K562 (cell line): ENCODE measurements around the gene BZW2. TPM values are rescaled to one million over a fixed set of nuclear protein-coding genes. Genes with fewer than 3 reads are reported as not detected.

ENCODE experiments used
- BCL6 ChIP-seq: fragments of 250-450 bp; sonication (Bioruptor Pico); IDR thresholded peaks from 2 replicates; pipeline ENCODE4 v1.4.0; 2020
- DIDO1 ChIP-seq: fragments of 450-650 bp; IDR thresholded peaks from 2 replicates; pipeline ENCODE4 v1.6.1; 2016; ENCODE audit warnings: low read depth, missing biosample characterization, missing genetic modification characterization
- E2F4 ChIP-seq: sonication (generic); formaldehyde crosslinking; IDR thresholded peaks from 2 replicates; pipeline ENCODE4 v1.8.0; 2022; ENCODE audit warnings: mild to moderate bottlenecking, low read depth, missing genetic modification reagents
- ESRRA ChIP-seq: fragments of 450-650 bp; IDR thresholded peaks from 2 replicates; pipeline ENCODE4 v1.6.1; 2014; ENCODE audit warnings: low read depth, mild to moderate bottlenecking, moderate library complexity, borderline replicate concordance
- ETV5 ChIP-seq: sonication (generic); formaldehyde crosslinking; IDR thresholded peaks from 2 replicates; pipeline ENCODE4 v1.4.0; 2020; ENCODE audit warnings: low read depth, mild to moderate bottlenecking, missing genetic modification reagents
- GTF2A2 ChIP-seq: IDR thresholded peaks from 2 replicates; pipeline ENCODE4 v1.6.1; 2016; ENCODE audit warnings: mild to moderate bottlenecking, missing genetic modification characterization, missing compliant biosample characterization
- HCFC1 ChIP-seq: IDR thresholded peaks from 2 replicates; pipeline ENCODE4 v1.6.1; 2012; ENCODE audit warnings: low read depth, low read length, improper control_type of control experiment
- HNRNPK ChIP-seq: fragments of 200-400 bp; formaldehyde crosslinking; IDR thresholded peaks from one replicate; pipeline ENCODE4 v1.6.1; 2018; ENCODE audit warnings: mild to moderate bottlenecking, low read depth, low read length; ENCODE audit not compliant: poor library complexity, severe bottlenecking
- HOXB6 ChIP-seq: fragments of 250-450 bp; sonication (Bioruptor Pico); IDR thresholded peaks from 2 replicates; pipeline ENCODE4 v1.5.1; 2022; ENCODE audit warnings: mild to moderate bottlenecking, borderline replicate concordance
- HSF4 ChIP-seq: fragments of 250-450 bp; sonication (Bioruptor Pico); IDR thresholded peaks from 2 replicates; pipeline ENCODE4 v2.1.2; 2022; ENCODE audit warnings: mild to moderate bottlenecking, moderate library complexity, borderline replicate concordance
- JUN ChIP-seq, 2 experiments: sonication (generic) in 1 of 2; formaldehyde crosslinking in 1 of 2; IDR thresholded peaks; 2 replicates each; pipeline versions ENCODE4 v1.6.1 to v1.8.0; 2012 to 2022; ENCODE audit warnings: borderline replicate concordance in 2 of 2, mild to moderate bottlenecking in 2 of 2, improper control_type of control experiment in 1 of 2, low read depth in 1 of 2, low read length in 1 of 2, missing genetic modification reagents in 1 of 2
- NCOR1 ChIP-seq: fragments of 450-650 bp; IDR thresholded peaks from 2 replicates; pipeline ENCODE4 v1.6.1; 2016; ENCODE audit warnings: mild to moderate bottlenecking, moderate library complexity
- NFRKB ChIP-seq: fragments of 450-650 bp; IDR thresholded peaks from 2 replicates; pipeline ENCODE4 v1.6.1; 2016; ENCODE audit warnings: low read depth
- RFX1 ChIP-seq: fragments of 450-650 bp; IDR thresholded peaks from 2 replicates; pipeline ENCODE4 v1.6.1; 2016; ENCODE audit warnings: mild to moderate bottlenecking, moderate library complexity
- SMARCA4 ChIP-seq: fragments of 450-650 bp; IDR thresholded peaks from 2 replicates; pipeline ENCODE4 v1.6.1; 2016
- SMARCB1 ChIP-seq: IDR thresholded peaks from 2 replicates; pipeline ENCODE4 v1.6.1; 2011; ENCODE audit warnings: improper control_type of control experiment, low read depth; ENCODE audit not compliant: insufficient read length
- SPI1 ChIP-seq: IDR thresholded peaks from 2 replicates; pipeline ENCODE4 v1.6.1; 2011; ENCODE audit warnings: low read depth, low read length, control low read depth, borderline replicate concordance
- SRSF7 ChIP-seq: fragments of 200-400 bp; formaldehyde crosslinking; optimal IDR thresholded peaks from 2 replicates; pipeline ENCODE3; 2017; ENCODE audit warnings: mild to moderate bottlenecking, low read depth, low read length
- TCF3 ChIP-seq: sonication (generic); formaldehyde crosslinking; IDR thresholded peaks from 2 replicates; pipeline ENCODE4 v1.4.0; 2020; ENCODE audit warnings: mild to moderate bottlenecking, missing genetic modification reagents
- TEAD4 ChIP-seq, 2 experiments: sonication (generic) in 1 of 2; formaldehyde crosslinking in 1 of 2; IDR thresholded peaks; 2 replicates each; pipeline versions ENCODE4 v1.6.1 to v1.8.0; 2012 to 2022; ENCODE audit warnings: borderline replicate concordance in 1 of 2, inconsistent platforms in 1 of 2, low read length in 1 of 2, mild to moderate bottlenecking in 1 of 2, missing genetic modification reagents in 1 of 2
- ZBED1 ChIP-seq: IDR thresholded peaks from 2 replicates; pipeline ENCODE4 v1.6.1; 2014
- ZFX ChIP-seq: sonication (generic); formaldehyde crosslinking; IDR thresholded peaks from 2 replicates; pipeline ENCODE4 v1.8.0; 2022; ENCODE audit warnings: mild to moderate bottlenecking, missing genetic modification reagents, moderate library complexity
- ZNF124 ChIP-seq: sonication (generic); formaldehyde crosslinking; IDR thresholded peaks from 2 replicates; pipeline ENCODE4 v1.8.1; 2022; ENCODE audit warnings: missing genetic modification reagents
- ZNF274 ChIP-seq: IDR thresholded peaks from 2 replicates; pipeline ENCODE4 v1.6.1; 2011; ENCODE audit warnings: low read depth, mild to moderate bottlenecking, low read length, moderate library complexity, borderline replicate concordance
- ZNF696 ChIP-seq: fragments of 250-450 bp; sonication (Bioruptor Pico); conservative IDR thresholded peaks from 2 replicates; pipeline ENCODE4 v1.4.0; 2020; ENCODE audit warnings: mild to moderate bottlenecking, moderate library complexity
- polyA plus RNA-seq, 8 experiments: library from polyadenylated mRNA; depleted of rRNA in 4 of 8; stranded (reverse) in 5 of 8; unstranded in 3 of 8; fragments of >200 nt; fragmentation: Nextera tagmentation in 2 of 8; fragmentation: Illumina TruSeq in 1 of 8; extraction: Ambion mirVana in 2 of 8; extraction: Trizol in 1 of 8; gene quantifications; 2 replicates each; pipeline versions ENCODE4 v1.2.1 to v1.2.3, GENCODE V29; 2011 to 2014; ENCODE audit warnings: inconsistent platforms in 1 of 8, missing spikeins in 1 of 8
- total RNA-seq, 7 experiments: library from RNA; depleted of rRNA in 6 of 7; stranded (reverse); fragments of >200 nt in 6 of 7; fragmentation: Illumina TruSeq in 2 of 7; extraction: Trizol in 2 of 7; gene quantifications; 2 replicates each; pipeline versions ENCODE4 v1.2.1 to v1.2.3, GENCODE V29; 2011 to 2021; ENCODE audit warnings: low replicate concordance in 1 of 7
- TF ChIP-seq, protein P1 (sequence below): fragments of 450-650 bp; conservative IDR thresholded peaks from 2 replicates; pipeline ENCODE4 v1.6.1; 2016; ENCODE audit warnings: missing genetic modification characterization, low read depth, mild to moderate bottlenecking, control low read depth, missing compliant biosample characterization
- TF ChIP-seq, protein P2 (sequence below): IDR thresholded peaks from 2 replicates; pipeline ENCODE4 v1.6.1; 2014; ENCODE audit warnings: antibody characterized with exemption

The BZW2 gene
- total and polyA plus RNA-seq, 9 of the 15 experiments (the other 6 are each of a cell fraction or from before 2014, with no cell fraction given), result 140 to 316 (median 173) TPM

DNA sequence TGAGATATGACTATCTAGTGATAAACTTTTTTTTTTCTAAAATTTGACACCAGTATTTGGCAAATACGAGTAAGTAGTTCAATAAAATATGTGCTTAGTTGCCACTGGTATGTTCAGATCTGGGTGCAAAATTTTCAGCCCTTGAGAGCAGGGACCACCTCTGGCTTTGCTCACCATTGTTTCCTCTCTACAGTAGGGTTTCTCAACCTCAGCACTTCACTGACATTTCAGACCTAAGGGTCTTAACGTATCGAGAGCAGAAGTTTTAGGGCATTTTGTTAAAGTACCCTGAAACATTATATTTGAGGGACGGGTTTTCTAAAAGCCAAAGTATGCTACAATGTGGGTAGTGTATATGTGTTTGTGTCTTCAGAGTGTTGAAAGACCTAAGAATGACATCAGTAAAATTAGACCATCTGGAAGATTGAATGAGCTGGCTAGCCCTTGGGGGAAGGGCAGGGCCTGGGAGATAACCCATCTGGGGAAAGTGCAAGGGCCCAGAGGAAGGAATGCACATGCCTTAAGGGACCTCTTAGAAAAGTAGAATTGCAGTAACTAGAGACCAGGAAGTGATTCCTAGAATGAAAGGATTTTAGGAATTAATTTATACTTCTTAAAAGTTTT, 11.8 kb downstream of the BZW2 start (continued):
- TF ChIP-seq ETV5 (no peak), ZBED1 (no peak), ZNF274 (no peak), NFRKB (0 out of 2 replicates have a peak, but pooled peaks have one; percentile 28), SMARCB1 (no peak), BCL6 (no peak), HNRNPK (no peak), ESRRA (no peak), NCOR1 (peak; percentile 67), RFX1 (no peak), GTF2A2 (tag) (no peak), SRSF7 (no peak), TCF3 (peak; percentile 69), DIDO1 (tag) (no peak), HSF4 (CRISPR knock-in tag) (no peak), SMARCA4 (peak; percentile 86), ZFX (CRISPR knock-in tag) (peak; percentile 31; the same call in 1 of the 2 replicates), HOXB6 (CRISPR knock-in tag) (no peak), SPI1 (no peak), HCFC1 (peak; percentile 45; the same call in 1 of the 2 replicates), ZNF696 (CRISPR knock-in tag) (no peak), TEAD4 (IDR thresholded peaks at IDR 0.05; ENCODE audit: low read length) (peak; percentile 88), TEAD4 (CRISPR knock-in tag; IDR thresholded peaks at IDR 0.05; ENCODE audit: borderline replicate concordance) (no peak), JUN (IDR thresholded peaks at IDR 0.05; ENCODE audit: borderline replicate concordance, low read depth, low read length) (peak; percentile 73; the same call in 1 of the 2 replicates), JUN (CRISPR knock-in tag; IDR thresholded peaks at IDR 0.05; ENCODE audit: borderline replicate concordance) (no peak), ZNF124 (CRISPR knock-in tag) (no peak), E2F4 (no peak)
- TF ChIP-seq, protein P1, sequence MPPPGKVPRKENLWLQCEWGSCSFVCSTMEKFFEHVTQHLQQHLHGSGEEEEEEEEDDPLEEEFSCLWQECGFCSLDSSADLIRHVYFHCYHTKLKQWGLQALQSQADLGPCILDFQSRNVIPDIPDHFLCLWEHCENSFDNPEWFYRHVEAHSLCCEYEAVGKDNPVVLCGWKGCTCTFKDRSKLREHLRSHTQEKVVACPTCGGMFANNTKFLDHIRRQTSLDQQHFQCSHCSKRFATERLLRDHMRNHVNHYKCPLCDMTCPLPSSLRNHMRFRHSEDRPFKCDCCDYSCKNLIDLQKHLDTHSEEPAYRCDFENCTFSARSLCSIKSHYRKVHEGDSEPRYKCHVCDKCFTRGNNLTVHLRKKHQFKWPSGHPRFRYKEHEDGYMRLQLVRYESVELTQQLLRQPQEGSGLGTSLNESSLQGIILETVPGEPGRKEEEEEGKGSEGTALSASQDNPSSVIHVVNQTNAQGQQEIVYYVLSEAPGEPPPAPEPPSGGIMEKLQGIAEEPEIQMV (tag), result no peak
- TF ChIP-seq, protein P2, sequence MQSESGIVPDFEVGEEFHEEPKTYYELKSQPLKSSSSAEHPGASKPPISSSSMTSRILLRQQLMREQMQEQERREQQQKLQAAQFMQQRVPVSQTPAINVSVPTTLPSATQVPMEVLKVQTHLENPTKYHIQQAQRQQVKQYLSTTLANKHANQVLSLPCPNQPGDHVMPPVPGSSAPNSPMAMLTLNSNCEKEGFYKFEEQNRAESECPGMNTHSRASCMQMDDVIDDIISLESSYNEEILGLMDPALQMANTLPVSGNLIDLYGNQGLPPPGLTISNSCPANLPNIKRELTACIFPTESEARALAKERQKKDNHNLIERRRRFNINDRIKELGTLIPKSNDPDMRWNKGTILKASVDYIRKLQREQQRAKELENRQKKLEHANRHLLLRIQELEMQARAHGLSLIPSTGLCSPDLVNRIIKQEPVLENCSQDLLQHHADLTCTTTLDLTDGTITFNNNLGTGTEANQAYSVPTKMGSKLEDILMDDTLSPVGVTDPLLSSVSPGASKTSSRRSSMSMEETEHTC, result no peak
